HEK293 (cell line): ENCODE results near the gene C17orf58.

Experiments used
- CTCF ChIP-seq: fragments of 450-650 bp; formaldehyde crosslinking; IDR thresholded peaks from 2 replicates; pipeline ENCODE4 v1.5.1; 2016; ENCODE audit warnings: missing biosample characterization, missing genetic modification characterization
- YY1 ChIP-seq: fragments of 450-650 bp; formaldehyde crosslinking; IDR thresholded peaks from 2 replicates; pipeline ENCODE4 v1.5.1; 2018; ENCODE audit warnings: missing biosample characterization, missing genetic modification characterization
- ZNF350 ChIP-seq: fragments of 450-650 bp; formaldehyde crosslinking; IDR thresholded peaks from 2 replicates; pipeline ENCODE4 v1.5.0; 2017; ENCODE audit warnings: missing biosample characterization, mild to moderate bottlenecking, missing genetic modification characterization

GRCh38 chr17:67992548-67993152 is 3.6 kb downstream of the C17orf58 start:
- TF ChIP-seq CTCF (tag by site-specific recombination) (no peak), ZNF350 (no peak), YY1 (tag by site-specific recombination) (no peak)
